SK-N-MC (cell line): ENCODE results near the gene RAB19.

Source experiments
- EZH2 ChIP-seq: fragments of 200-600 bp; sonication (generic); IDR thresholded peaks from one replicate; pipeline ENCODE4 v1.6.1; 2017; ENCODE audit warnings: antibody characterized with exemption
- POLR2AphosphoS5 ChIP-seq: IDR thresholded peaks from 2 replicates; pipeline ENCODE4 v1.6.1; 2012; ENCODE audit warnings: mild to moderate bottlenecking, low read depth, low read length, borderline replicate concordance

DNA sequence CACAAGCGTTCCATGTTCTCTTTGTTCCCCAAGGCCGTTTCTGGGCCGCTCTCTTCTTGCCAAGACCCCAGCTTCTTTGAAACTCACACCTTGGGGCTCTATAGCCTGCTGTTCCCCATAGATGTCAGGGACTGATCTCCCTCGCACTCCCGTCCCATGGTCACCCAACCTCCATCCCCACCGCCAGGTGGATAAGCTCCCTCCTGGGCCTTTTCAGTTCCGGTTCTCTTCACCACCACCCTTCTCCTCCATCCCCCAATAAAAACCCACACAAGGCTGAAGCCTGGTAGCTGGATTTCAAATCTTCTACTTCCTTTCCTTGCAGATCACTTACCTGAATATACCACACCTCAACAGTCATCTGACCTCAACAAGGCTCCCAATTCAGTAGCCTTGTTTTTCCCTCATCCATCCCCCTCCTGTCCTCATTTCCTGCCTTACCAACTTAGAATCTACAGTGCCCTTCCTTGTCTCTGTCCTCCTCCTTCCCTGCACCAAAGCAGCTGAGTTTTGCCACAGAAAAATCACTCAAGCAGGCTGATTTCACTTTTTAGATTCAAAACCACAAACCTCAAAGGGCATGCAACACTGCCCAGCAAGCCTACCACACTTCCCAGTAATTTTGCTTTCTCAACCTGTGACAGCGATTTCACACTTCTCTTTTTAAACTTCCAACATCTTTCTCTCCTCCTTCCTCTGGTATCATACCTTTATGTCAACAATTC lies 13.2 kb upstream of the RAB19 start:
- TF ChIP-seq POLR2AphosphoS5 (no peak), EZH2 (no peak)
